ENCODE data around the gene THAP3. TPM values are rescaled to one million over a fixed set of nuclear protein-coding genes. Genes with fewer than 3 reads are reported as not detected.
A peak's percentile ranks its signal among the peaks of the same experiment; 100 is the strongest.

Gene THAP3
- total and polyA plus RNA-seq, 9 of the 15 experiments (the other 6 are each of a cell fraction or from before 2014, with no cell fraction given): 1.9 to 31.2 (median 18.2) TPM

DNA sequence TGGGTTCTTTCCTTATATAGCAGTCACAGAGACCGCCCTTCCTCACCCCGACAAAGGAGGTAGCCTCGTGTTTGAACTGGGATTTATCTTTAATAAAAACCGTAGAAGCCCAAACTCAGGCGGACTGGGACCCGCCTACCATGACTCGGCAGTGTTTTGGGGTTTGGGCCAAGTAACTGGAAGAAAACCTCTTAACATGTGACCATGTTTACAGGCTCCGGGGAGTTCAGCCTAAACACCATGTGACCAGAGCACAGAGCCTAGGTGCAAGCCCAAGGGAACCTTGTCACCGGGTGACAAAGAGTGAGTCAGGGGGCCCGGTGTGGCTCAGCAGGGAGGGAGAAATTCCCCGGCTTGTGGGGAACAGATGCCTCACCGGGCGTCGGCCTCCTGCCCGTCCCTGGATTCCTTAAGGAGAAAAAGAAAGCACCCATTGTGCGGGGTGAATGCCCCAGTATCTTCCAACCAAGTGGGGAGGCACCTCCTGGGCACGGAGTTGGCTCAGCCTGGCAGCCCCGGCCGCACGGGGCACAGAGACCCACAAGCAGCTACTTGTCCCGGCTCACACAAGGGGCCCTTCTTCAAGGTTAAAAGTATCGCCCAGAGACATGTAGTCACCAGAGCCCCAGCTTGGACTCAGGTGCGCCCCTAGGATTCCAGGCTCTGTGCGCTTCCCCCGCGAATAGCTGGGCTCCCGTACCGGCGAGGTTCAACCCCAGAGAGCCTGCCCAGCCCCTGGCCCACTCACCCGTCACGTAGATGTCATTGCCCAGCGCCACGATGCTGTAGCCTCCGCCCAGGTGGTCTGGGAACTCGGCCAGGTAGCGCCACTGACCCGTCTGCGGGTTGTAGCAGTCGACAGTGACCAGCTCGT, 23.4 kb upstream of the THAP3 start (continued):
- TF ChIP-seq ZNF407 (IDR thresholded peaks at IDR 0.05; ENCODE audit: low read depth): no peak
- TF ChIP-seq AFF4 (CRISPR knock-in tag; IDR thresholded peaks at IDR 0.05): peak; percentile 8; the same call in 1 of the 2 replicates
- peak; percentile 83 for TF ChIP-seq L3MBTL2 (IDR thresholded peaks at IDR 0.05)
- TF ChIP-seq, protein P1, sequence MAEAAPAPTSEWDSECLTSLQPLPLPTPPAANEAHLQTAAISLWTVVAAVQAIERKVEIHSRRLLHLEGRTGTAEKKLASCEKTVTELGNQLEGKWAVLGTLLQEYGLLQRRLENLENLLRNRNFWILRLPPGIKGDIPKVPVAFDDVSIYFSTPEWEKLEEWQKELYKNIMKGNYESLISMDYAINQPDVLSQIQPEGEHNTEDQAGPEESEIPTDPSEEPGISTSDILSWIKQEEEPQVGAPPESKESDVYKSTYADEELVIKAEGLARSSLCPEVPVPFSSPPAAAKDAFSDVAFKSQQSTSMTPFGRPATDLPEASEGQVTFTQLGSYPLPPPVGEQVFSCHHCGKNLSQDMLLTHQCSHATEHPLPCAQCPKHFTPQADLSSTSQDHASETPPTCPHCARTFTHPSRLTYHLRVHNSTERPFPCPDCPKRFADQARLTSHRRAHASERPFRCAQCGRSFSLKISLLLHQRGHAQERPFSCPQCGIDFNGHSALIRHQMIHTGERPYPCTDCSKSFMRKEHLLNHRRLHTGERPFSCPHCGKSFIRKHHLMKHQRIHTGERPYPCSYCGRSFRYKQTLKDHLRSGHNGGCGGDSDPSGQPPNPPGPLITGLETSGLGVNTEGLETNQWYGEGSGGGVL (CRISPR knock-in tag; IDR thresholded peaks at IDR 0.05): no peak
- TF ChIP-seq U2AF1 (optimal IDR thresholded peaks at IDR 0.05; ENCODE audit: low read depth, low read length): no peak
- TF ChIP-seq, protein P2, sequence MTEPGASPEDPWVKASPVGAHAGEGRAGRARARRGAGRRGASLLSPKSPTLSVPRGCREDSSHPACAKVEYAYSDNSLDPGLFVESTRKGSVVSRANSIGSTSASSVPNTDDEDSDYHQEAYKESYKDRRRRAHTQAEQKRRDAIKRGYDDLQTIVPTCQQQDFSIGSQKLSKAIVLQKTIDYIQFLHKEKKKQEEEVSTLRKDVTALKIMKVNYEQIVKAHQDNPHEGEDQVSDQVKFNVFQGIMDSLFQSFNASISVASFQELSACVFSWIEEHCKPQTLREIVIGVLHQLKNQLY (CRISPR knock-in tag; conservative IDR thresholded peaks at IDR 0.05): no peak
- TF ChIP-seq NFXL1 (CRISPR knock-in tag; IDR thresholded peaks at IDR 0.05): no peak
- TF ChIP-seq, protein P3, sequence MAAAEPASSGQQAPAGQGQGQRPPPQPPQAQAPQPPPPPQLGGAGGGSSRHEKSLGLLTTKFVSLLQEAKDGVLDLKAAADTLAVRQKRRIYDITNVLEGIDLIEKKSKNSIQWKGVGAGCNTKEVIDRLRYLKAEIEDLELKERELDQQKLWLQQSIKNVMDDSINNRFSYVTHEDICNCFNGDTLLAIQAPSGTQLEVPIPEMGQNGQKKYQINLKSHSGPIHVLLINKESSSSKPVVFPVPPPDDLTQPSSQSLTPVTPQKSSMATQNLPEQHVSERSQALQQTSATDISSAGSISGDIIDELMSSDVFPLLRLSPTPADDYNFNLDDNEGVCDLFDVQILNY (CRISPR knock-in tag; IDR thresholded peaks at IDR 0.05): no peak; the same call in 1 of the 2 replicates
- no peak for TF ChIP-seq ZKSCAN1 (IDR thresholded peaks at IDR 0.05; ENCODE audit: low read depth, low read length)
- no peak for TF ChIP-seq NCOA4 (IDR thresholded peaks at IDR 0.05; ENCODE audit: partially characterized antibody)

Measured in K562 (cell line).